Measurements from ENCODE around the gene ADCY7.

DNA sequence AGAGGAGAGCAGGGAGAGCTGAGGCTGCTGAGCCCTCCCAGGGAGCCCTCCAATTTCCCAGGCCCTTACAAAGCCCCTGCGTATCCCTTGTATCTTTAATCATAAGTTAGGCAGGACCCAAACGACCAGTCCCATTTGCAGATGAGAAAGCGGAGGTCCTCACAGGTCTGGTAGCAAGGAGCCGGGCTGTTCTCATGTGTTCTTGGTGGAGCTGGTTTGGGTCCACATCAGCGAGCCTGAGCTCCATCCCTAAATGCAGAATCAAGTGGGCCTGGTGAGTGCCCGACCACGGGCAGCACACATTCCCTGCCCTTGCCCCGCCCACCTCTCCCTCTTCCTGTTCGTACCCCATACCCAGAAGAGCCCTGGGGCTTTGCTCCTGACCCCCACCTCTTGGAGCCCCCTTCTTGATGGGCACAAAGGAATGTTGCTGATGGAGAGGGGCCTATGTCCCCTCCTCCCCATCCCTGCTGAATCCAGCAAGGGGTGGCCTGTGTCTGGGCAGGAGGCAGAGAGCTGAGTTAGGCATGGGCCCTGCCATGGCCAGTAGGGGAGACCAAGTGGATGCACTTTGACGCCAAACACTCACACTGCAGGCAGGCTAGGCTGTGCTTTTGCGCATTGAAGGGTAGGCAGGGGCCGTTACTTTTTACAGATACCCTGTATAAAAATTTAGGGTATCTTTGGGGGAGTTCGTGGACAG lies 18.3 kb upstream of the ADCY7 start:
- TF ChIP-seq SP1 (IDR thresholded peaks at IDR 0.05) (no peak), SUZ12 (IDR thresholded peaks at IDR 0.05) (no peak), ARNT (IDR thresholded peaks at IDR 0.05) (no peak), FOXM1 (IDR thresholded peaks at IDR 0.05; ENCODE audit: borderline replicate concordance) (no peak), FOXA1 (IDR thresholded peaks at IDR 0.05) (no peak), FOXK2 (IDR thresholded peaks at IDR 0.05) (no peak), NFRKB (IDR thresholded peaks at IDR 0.05) (no peak), BHLHE40 (IDR thresholded peaks at IDR 0.05; ENCODE audit: borderline replicate concordance) (no peak), ZNF384 (IDR thresholded peaks at IDR 0.05) (no peak), TARDBP (IDR thresholded peaks at IDR 0.05) (no peak), HDGF (IDR thresholded peaks at IDR 0.05; ENCODE audit: borderline replicate concordance) (no peak)
- TF ChIP-seq, protein P1, sequence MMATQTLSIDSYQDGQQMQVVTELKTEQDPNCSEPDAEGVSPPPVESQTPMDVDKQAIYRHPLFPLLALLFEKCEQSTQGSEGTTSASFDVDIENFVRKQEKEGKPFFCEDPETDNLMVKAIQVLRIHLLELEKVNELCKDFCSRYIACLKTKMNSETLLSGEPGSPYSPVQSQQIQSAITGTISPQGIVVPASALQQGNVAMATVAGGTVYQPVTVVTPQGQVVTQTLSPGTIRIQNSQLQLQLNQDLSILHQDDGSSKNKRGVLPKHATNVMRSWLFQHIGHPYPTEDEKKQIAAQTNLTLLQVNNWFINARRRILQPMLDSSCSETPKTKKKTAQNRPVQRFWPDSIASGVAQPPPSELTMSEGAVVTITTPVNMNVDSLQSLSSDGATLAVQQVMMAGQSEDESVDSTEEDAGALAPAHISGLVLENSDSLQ (IDR thresholded peaks at IDR 0.05): no peak
